Measurements from ENCODE around the gene IL18. TPM values are rescaled to one million over a fixed set of nuclear protein-coding genes. Genes with fewer than 3 reads are reported as not detected.
"Not testable (repeated sequence)": the region's sequence is repeated elsewhere in the genome, so short reads cannot be mapped to it uniquely, and the experiment has no call there.

Gene IL18
- total RNA-seq, 4 donors from 2014 or later, result 5.6 to 16.9 (median 6.9) TPM

DNA sequence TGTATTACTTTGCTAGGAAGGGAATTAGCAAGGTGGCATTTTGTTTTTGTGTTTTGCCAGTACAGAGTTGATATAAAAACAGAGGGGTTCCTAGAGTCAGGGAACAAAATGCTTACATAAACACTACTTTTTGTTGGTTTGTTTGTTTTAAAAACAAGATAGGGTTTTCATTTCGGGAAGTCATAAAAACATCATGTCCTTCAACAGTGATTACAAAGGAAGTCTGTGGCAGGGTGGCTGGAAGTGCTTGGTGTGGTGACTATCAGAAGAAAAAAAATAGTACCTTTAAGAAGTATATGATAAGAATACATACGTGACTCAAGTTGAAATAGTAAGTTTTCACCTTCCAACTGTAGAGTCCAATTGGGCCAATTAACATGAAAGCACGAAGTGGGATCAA, 1.2 kb upstream of the IL18 start:
- Histone ChIP-seq H3K36me3 (no peaks in the 10 kb centered on the region), H3K27me3 (no peaks in the 10 kb centered on the region), H3K4me3 (no peak overlapping the region), H3K27ac (no peak overlapping the region), H3K9me3 (no peaks in the 10 kb centered on the region), H3K4me1 (no peaks in the 10 kb centered on the region)
- no peak for ATAC-seq
- 62 to 69% methylated on average over 3 of the region's 3 CpGs for WGBS, 2 donors (ENCODE audit: low coverage in 1 of 2)
- TF ChIP-seq POLR2AphosphoS5 (IDR thresholded peaks at IDR 0.05) (no peak), POLR2A (IDR thresholded peaks at IDR 0.05) (no peak)
- TF ChIP-seq, protein P1, sequence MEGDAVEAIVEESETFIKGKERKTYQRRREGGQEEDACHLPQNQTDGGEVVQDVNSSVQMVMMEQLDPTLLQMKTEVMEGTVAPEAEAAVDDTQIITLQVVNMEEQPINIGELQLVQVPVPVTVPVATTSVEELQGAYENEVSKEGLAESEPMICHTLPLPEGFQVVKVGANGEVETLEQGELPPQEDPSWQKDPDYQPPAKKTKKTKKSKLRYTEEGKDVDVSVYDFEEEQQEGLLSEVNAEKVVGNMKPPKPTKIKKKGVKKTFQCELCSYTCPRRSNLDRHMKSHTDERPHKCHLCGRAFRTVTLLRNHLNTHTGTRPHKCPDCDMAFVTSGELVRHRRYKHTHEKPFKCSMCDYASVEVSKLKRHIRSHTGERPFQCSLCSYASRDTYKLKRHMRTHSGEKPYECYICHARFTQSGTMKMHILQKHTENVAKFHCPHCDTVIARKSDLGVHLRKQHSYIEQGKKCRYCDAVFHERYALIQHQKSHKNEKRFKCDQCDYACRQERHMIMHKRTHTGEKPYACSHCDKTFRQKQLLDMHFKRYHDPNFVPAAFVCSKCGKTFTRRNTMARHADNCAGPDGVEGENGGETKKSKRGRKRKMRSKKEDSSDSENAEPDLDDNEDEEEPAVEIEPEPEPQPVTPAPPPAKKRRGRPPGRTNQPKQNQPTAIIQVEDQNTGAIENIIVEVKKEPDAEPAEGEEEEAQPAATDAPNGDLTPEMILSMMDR (IDR thresholded peaks at IDR 0.05), result no peak

DNA sequence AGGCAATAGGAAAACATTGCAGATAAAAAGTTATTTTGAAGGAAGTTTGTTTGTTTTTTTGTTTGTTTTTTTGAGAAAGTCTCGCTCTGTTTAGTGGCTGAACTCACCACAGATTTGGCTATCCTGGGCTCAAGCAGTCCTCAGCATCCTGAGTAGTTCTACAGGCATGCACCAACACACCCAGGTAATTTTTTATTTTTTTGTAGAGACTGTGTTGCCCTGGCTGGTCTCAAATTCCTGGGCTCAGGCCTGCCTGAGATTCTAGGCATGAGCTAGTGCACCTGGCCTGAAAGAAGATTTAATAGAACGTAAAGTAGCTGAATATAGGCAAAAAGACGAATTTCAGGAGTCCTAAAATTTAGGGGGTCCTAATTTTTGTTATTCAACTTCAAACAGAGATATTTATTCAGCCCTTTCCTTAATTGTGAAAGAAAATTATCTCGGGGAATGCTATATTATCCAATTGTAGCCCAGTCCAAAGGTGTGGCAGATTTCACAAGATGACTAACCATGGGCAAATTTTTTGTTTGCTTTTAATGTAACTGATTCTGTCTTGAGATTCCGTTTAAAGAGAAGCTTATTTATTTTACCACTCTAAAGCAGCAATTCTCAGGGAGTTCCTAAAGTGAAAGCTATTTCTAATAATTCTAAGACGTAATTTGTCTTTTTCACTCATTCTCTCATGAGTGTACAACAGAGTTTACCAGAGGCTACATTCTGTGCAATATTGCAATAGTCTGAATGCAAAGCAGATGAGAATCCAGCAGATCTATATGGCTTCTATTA, 940 bp downstream of the IL18 start:
- no peak for TF ChIP-seq POLR2AphosphoS5 (IDR thresholded peaks at IDR 0.05)
- TF ChIP-seq POLR2A (IDR thresholded peaks at IDR 0.05), result no peak
- TF ChIP-seq, protein P1 (IDR thresholded peaks at IDR 0.05), result no peak
- TF ChIP-seq EP300 (IDR thresholded peaks at IDR 0.05), result no peak
- H3K27ac ChIP-seq, result peak overlapping the region in 1 of 4 donors; percentile 49
- WGBS, 2 donors (ENCODE audit: low coverage in 1 of 2), result 80 to 87% methylated on average over 6 of the region's 6 CpGs
- H3K4me1 ChIP-seq, result no peaks in the 10 kb centered on the region
- H3K36me3 ChIP-seq, result no peaks in the 10 kb centered on the region
- no peak for ATAC-seq
- no peaks in the 10 kb centered on the region for H3K9me3 ChIP-seq
- peak overlapping the region in 1 of 2 donors; percentile 32 for H3K4me3 ChIP-seq
- no peaks in the 10 kb centered on the region for H3K27me3 ChIP-seq

GRCh38 chr11:112162200-112162599, 1.7 kb downstream of the IL18 start:
- not testable (repeated sequence) for H3K4me1 ChIP-seq, H3K27ac ChIP-seq, H3K4me3 ChIP-seq, H3K9me3 ChIP-seq, H3K36me3 ChIP-seq, H3K27me3 ChIP-seq, ATAC-seq
- 89 to 91% methylated on average over 1 of the region's 1 CpG for WGBS, 2 donors (ENCODE audit: low coverage in 1 of 2)

DNA sequence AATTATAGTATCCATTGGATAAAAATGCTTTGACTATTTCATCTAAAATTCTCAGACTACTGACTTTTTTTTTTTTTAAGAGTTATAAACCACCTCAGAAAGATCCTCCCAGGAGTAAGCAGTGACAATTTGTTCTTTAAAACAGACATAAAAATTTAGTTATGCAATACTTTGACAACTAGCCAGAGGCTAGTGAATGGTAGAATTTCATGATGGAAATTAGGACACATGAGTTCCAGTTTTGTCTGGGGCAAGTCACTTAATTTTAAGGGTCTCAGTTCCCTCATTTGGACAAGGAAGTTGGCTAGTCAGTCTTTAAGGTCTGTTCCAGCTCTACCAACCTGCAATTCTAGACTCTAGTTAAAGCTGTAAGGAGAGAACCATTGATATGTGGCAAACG, 2.9 kb downstream of the IL18 start:
- Histone ChIP-seq H3K27me3 (no peaks in the 10 kb centered on the region), H3K36me3 (no peaks in the 10 kb centered on the region), H3K27ac (peak overlapping the region in 1 of 4 donors; percentile 35), H3K4me1 (no peaks in the 10 kb centered on the region), H3K4me3 (no peak overlapping the region), H3K9me3 (no peaks in the 10 kb centered on the region)
- 50% methylated on average over 1 of the region's 1 CpG for WGBS, 2 donors (ENCODE audit: low coverage in 1 of 2)
- ATAC-seq, result peak; percentile 49
- TF ChIP-seq, protein P1 (IDR thresholded peaks at IDR 0.05), result no peak
- no peak for TF ChIP-seq POLR2A (IDR thresholded peaks at IDR 0.05)
- no peak for TF ChIP-seq EP300 (IDR thresholded peaks at IDR 0.05)
- TF ChIP-seq POLR2AphosphoS5 (IDR thresholded peaks at IDR 0.05), result no peak

- no peak overlapping the region for H3K4me3 ChIP-seq
- no peaks in the 10 kb centered on the region for H3K27me3 ChIP-seq
- H3K4me1 ChIP-seq, result no peaks in the 10 kb centered on the region
- whole genome bisulfite sequencing, 2 donors (ENCODE audit: low coverage in 1 of 2), result 38 to 75% methylated on average over 2 of the region's 2 CpGs
- H3K9me3 ChIP-seq, result no peaks in the 10 kb centered on the region
- ATAC-seq, result no peak
- H3K36me3 ChIP-seq, result no peaks in the 10 kb centered on the region
- H3K27ac ChIP-seq, result peak overlapping the region in 1 of 4 donors; percentile 37
- TF ChIP-seq, protein P1 (IDR thresholded peaks at IDR 0.05), result no peak
- TF ChIP-seq POLR2A (IDR thresholded peaks at IDR 0.05), result no peak
- no peak for TF ChIP-seq POLR2AphosphoS5 (IDR thresholded peaks at IDR 0.05)
- no peak for TF ChIP-seq EP300 (IDR thresholded peaks at IDR 0.05)
Observed at GRCh38 chr11:112160091-112160848, 3.6 kb downstream of the IL18 start.
